AG04449 (cell line): ENCODE data around the gene CHAT.

ENCODE experiments used
- CTCF ChIA-PET: fragments of 350-600 bp; formaldehyde crosslinking; extraction: SDS; loops from one replicate; lab custom pipeline; 2021; ENCODE audit warnings: antibody characterized with exemption; lab: Yijun Ruan, JAX
- POLR2A ChIA-PET: fragments of 400-600, 350-600 bp; formaldehyde crosslinking; extraction: SDS; loops from one replicate; lab custom pipeline; 2020; ENCODE audit warnings: antibody characterized with exemption, inconsistent platforms; lab: Yijun Ruan, JAX
- DNase-seq: peaks from one replicate; pipeline ENCODE4 v3.0.0-alpha.2; 2010; ENCODE audit warnings: low read depth, low spot score
- H3K4me3 ChIP-seq: 2 replicates; pipeline ENCODE4 v1.5.1; 2011; ENCODE audit warnings: low read depth, mild to moderate bottlenecking, control low read depth, low read length
- TF ChIP-seq, protein P1 (sequence below): IDR thresholded peaks from one replicate; pipeline ENCODE4 v1.5.1; 2011; ENCODE audit warnings: mild to moderate bottlenecking, moderate library complexity, low read length, control low read depth, inconsistent platforms; ENCODE audit not compliant: insufficient read depth; ENCODE audit errors: missing control alignments

CHAT gene

GRCh38 chr10:49696311-49696710 is 82.5 kb downstream of the CHAT start:
- POLR2A ChIA-PET, result no interaction called here
- no peak for DNase-seq
- CTCF ChIA-PET, result no interaction called here
- no peak overlapping the region for H3K4me3 ChIP-seq
- TF ChIP-seq, protein P1, sequence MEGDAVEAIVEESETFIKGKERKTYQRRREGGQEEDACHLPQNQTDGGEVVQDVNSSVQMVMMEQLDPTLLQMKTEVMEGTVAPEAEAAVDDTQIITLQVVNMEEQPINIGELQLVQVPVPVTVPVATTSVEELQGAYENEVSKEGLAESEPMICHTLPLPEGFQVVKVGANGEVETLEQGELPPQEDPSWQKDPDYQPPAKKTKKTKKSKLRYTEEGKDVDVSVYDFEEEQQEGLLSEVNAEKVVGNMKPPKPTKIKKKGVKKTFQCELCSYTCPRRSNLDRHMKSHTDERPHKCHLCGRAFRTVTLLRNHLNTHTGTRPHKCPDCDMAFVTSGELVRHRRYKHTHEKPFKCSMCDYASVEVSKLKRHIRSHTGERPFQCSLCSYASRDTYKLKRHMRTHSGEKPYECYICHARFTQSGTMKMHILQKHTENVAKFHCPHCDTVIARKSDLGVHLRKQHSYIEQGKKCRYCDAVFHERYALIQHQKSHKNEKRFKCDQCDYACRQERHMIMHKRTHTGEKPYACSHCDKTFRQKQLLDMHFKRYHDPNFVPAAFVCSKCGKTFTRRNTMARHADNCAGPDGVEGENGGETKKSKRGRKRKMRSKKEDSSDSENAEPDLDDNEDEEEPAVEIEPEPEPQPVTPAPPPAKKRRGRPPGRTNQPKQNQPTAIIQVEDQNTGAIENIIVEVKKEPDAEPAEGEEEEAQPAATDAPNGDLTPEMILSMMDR, result no peak

DNA sequence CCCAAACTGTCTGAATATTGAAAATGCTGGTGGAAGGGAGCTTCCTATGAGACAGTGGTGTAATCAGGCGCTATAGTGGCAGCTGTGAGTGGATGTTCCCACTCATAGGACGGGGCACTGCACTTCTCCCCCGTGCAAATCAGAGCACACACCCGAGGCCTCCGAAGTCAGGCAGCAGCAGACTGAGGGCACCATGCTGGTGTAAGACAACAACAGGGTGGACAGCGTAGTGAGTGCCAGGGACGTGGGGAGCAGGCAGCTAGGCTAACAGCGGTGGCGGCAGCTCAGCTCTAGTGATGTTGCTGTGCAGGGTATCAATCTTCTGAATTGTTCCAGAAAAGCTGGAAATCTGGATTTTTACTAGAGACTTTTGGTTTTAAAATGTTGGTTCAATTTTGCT is 84.8 kb downstream of the CHAT start:
- TF ChIP-seq, protein P1, result no peak
- H3K4me3 ChIP-seq, result no peak overlapping the region
- CTCF ChIA-PET, result no interaction called here
- DNase-seq, result no peak
- POLR2A ChIA-PET, result no interaction called here

- ChIA-PET POLR2A (no interaction called here), CTCF (no interaction called here)
- TF ChIP-seq, protein P1, result no peak
These were observed 86.4 kb downstream of the CHAT start for GRCh38 chr10:49700211-49700610.

DNA sequence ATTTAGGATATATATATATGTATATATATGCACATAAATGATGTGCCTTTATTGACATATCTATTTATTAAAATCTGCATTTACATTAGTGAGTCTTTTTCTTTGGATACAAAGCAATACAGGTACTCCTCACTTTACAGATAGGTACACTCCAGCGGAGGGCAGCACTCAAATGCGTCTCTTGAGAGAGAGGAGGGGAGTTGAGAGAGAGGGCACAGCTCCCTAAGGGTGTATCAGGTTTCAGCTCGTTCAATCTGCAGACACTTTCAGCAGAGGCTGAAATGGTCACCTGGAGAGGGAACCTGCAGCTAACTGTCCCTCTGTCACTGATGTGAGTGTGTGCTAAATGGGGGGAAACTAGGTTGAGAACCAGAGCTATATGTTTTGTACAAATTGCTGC is 87.2 kb downstream of the CHAT start:
- DNase-seq, result no peak
- ChIA-PET CTCF (no interaction called here), POLR2A (no interaction called here)
- TF ChIP-seq, protein P1, result no peak
- no peak overlapping the region for H3K4me3 ChIP-seq

More at GRCh38 chr10:49700211-49700610, 86.4 kb downstream of the CHAT start:
- no peak for DNase-seq
- no peak overlapping the region for H3K4me3 ChIP-seq

- TF ChIP-seq, protein P1, result no peak
- POLR2A ChIA-PET, result no interaction called here
- DNase-seq, result no peak
- H3K4me3 ChIP-seq, result no peak overlapping the region
- CTCF ChIA-PET, result no interaction called here
These were observed 93.7 kb downstream of the CHAT start for GRCh38 chr10:49707585-49707984.

GRCh38 chr10:49709934-49710333 is 96.1 kb downstream of the CHAT start:
- ChIA-PET CTCF (no interaction called here), POLR2A (no interaction called here)
- TF ChIP-seq, protein P1, result no peak
- no peak for DNase-seq
- H3K4me3 ChIP-seq, result no peak overlapping the region
